ENCODE results near the gene PRKCE.

DNA sequence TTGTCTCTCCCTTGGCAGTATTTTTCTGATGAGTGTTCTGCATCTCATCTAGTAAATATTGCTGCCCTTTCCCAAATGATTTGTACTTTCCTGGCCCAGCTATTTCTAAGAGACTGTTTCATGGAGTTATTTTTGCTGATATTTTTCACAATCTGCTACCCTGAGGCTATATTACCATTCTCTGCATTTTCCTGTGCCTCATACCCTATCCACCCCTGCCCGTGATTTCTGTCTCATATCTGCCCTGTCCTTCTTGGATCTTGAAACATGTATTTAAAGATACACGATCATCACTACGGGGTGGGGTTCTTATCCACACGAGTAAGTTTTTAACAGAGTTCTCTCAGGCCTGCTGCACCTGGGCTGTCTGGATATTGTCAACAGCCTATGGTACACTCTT lies 556.1 kb downstream of the PRKCE start:
- no peak for TF ChIP-seq POLR2A (IDR thresholded peaks at IDR 0.05)
- TF ChIP-seq, protein P1, sequence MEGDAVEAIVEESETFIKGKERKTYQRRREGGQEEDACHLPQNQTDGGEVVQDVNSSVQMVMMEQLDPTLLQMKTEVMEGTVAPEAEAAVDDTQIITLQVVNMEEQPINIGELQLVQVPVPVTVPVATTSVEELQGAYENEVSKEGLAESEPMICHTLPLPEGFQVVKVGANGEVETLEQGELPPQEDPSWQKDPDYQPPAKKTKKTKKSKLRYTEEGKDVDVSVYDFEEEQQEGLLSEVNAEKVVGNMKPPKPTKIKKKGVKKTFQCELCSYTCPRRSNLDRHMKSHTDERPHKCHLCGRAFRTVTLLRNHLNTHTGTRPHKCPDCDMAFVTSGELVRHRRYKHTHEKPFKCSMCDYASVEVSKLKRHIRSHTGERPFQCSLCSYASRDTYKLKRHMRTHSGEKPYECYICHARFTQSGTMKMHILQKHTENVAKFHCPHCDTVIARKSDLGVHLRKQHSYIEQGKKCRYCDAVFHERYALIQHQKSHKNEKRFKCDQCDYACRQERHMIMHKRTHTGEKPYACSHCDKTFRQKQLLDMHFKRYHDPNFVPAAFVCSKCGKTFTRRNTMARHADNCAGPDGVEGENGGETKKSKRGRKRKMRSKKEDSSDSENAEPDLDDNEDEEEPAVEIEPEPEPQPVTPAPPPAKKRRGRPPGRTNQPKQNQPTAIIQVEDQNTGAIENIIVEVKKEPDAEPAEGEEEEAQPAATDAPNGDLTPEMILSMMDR (IDR thresholded peaks at IDR 0.05) = no peak
